Measurements from ENCODE around the gene NRAP. TPM values are rescaled to one million over a fixed set of nuclear protein-coding genes. Genes with fewer than 3 reads are reported as not detected.

Gene NRAP
- total RNA-seq (2022; extraction: Qiagen RNA extraction), result 0.01 TPM in 1 of 5 replicates, not detected in the others

GRCh38 chr10:113663908-113664307 lies at the start of gene NRAP:
TSS of gene NRAP (minus strand) at chr10:113664041. CDS start at chr10:113663882, 159 bp downstream.

GRCh38 chr10:113679463-113680189 lies 15.8 kb upstream of the NRAP start, which contains the start of gene CASP7:
TSS of gene CASP7 (plus strand) at chr10:113679912. CDS start at chr10:113697494, 17,582 bp downstream.

GRCh38 chr10:113552701-113553100 lies 111.1 kb downstream of the NRAP start, which contains the start of gene HABP2:
TSS of gene HABP2 (plus strand) at chr10:113553053. CDS start at chr10:113553122, 69 bp downstream.

Other genes starting within 250 kb of the NRAP start
- 0.08 to 0.19 TPM (median 0.10 TPM) in 5 replicates for gene HABP2, start 111.0 kb downstream of the NRAP start, total RNA-seq (2022; extraction: Qiagen RNA extraction)
- 23.5 to 31.9 TPM (median 26.6 TPM) in 5 replicates for gene CASP7, start 15.9 kb upstream of the NRAP start, total RNA-seq (2022; extraction: Qiagen RNA extraction)
- gene PLEKHS1, start 87.6 kb upstream of the NRAP start, total RNA-seq (2022; extraction: Qiagen RNA extraction), result 0.02 to 0.06 TPM (median 0.03 TPM) in 4 of 5 replicates, not detected in the other
- 8.6 to 10.4 TPM (median 9.1 TPM) in 5 replicates for gene DCLRE1A, start 190.0 kb upstream of the NRAP start, total RNA-seq (2022; extraction: Qiagen RNA extraction)
- 5.5 to 7.1 TPM (median 6.8 TPM) in 5 replicates for gene NHLRC2, start 190.6 kb upstream of the NRAP start, total RNA-seq (2022; extraction: Qiagen RNA extraction)

All from A549 treated with AZD2906 at 1 μM for 4 hours (cell line).